SK-N-MC (cell line): ENCODE measurements around the gene IFT80.

Source experiments
- EZH2 ChIP-seq: fragments of 200-600 bp; sonication (generic); IDR thresholded peaks from one replicate; pipeline ENCODE4 v1.6.1; 2017; ENCODE audit warnings: antibody characterized with exemption
- FOXP2 ChIP-seq: optimal IDR thresholded peaks from 2 replicates; pipeline ENCODE3; 2011; ENCODE audit warnings: mild to moderate bottlenecking, moderate library complexity; ENCODE audit not compliant: insufficient read depth; ENCODE audit errors: extremely low read length, control extremely low read depth
- POLR2AphosphoS5 ChIP-seq: IDR thresholded peaks from 2 replicates; pipeline ENCODE4 v1.6.1; 2012; ENCODE audit warnings: mild to moderate bottlenecking, low read depth, low read length, borderline replicate concordance

GRCh38 chr3:160378331-160379109 lies 20.5 kb downstream of the IFT80 start:
- TF ChIP-seq POLR2AphosphoS5 (no peak), EZH2 (no peak), FOXP2 (no peak)
